ENCODE measurements around the gene GATD1. TPM values are rescaled to one million over a fixed set of nuclear protein-coding genes. Genes with fewer than 3 reads are reported as not detected.

The GATD1 gene
- polyA plus RNA-seq, 4 donors = 55.3 to 115 (median 84.8) TPM

- no peak for DNase-seq (ENCODE audit: low read depth in 4 of 4, low spot score in 2 of 4)
These were observed 9.2 kb upstream of the GATD1 start for GRCh38 chr11:786235-787083.

DNA sequence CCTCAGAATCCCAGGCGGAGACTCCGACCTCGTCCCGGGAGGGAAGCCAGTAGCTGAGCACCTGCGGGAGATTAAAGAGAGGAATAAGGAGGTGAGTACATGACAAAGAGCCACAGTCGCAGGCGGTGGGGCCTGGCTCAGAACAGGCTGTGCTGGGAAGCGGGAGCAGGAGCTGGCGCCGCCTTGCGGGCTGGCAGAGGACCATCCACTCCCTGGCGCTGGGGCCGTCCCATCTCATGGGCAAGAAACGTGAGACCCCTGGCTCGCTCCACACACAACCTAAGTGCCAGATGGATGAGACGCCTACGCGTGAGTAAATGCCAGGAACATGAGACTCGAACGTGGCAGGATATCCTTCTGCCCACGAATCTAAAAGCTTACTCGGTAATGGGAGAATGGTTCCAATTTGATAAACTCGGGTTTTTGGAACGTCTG is 6.3 kb upstream of the GATD1 start:
- peak in 2 of 4 donors; percentile 59 to 67 for DNase-seq (ENCODE audit: low read depth in 4 of 4, low spot score in 2 of 4)

GRCh38 chr11:782264-783174 is 5.2 kb upstream of the GATD1 start:
- DNase-seq (ENCODE audit: low read depth in 4 of 4, low spot score in 2 of 4) = no peak

- DNase-seq (ENCODE audit: low read depth in 4 of 4, low spot score in 2 of 4) = no peak
These were observed 2.8 kb upstream of the GATD1 start for GRCh38 chr11:779955-780532.

DNA sequence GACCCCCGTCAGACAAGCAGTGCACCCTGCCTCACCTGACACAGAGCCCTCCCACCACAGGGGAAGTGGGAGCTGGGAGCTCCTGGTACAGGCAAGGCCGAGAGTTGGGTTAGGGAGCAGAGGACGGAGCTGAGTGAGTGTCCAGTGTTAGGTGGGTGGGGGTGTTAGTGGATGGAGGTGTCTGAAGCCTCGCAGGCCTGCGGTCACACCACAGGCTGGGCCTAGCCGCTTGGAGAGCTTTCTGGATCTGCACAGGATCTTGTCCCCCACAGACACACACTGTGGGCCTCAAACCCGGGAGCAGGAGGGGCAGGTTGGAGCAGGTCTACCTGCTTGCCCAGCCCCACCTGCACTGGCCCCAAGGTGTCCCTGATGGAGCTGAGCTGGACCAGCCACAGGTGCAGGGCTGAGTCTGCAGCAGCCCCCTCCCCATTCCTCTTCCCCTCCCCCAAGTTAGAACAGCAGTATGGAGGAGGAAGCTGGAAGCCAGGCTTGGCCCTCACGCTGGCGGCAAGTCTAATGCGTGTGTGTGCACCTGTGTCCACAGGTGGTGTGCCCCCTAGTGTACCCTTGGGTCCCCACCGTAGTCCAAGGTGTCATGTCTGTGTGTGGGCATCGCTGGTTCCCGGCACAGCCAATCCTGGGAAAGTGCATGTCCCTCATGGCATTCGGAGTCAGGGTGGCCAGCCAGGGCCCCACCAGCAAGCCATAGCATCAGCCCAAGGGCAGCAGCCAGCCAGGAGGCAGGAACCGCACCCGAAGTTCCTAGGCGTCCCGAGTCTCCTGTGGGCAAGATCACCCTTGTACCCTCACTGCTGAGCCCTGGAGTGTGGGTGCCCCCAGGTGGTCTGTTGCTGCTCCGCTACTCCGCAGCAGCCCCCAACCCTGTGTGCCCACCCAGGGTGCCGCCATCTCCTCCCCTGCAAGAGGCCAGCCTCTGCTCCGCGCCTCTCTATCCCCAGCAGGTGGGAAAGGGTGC is 2.0 kb upstream of the GATD1 start:
- DNase-seq (ENCODE audit: low read depth in 4 of 4, low spot score in 2 of 4) = no peak

DNA sequence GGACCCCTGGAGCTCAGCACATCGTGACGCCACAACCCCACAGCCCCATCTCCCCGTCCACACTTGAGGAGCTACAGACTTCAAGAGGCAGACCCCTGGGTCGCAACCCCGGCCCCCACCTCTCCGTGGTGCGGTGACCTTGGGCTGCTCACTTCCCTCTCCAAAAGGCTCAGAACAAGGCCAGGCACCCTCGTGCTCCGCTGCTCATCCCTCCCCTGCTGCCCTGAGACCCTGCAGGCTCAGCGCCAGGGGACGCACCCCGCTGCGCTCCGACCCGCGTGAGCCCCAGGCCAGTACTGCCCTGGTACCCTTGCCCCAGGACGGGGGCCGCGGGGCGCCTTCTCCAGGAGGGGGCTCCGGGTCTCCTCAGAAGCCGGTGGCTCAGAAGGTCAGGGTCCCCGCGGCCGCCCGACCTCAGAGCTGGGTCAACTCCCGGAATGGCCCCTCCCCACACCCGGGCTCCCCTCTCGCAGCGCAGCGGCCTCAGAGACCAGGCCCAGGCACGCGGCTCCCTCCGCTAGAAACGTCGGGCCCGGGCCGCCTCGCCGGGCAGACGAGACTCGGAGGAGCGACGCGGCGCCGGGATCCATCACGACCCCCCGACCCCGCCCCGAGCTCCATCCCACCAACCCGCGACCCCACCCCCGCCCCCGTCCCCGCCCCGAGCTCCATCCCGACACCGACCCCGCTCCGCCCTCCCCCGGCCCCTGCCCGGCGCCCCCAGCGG is 563 bp downstream of the GATD1 start:
- no peak for DNase-seq (ENCODE audit: low read depth in 4 of 4, low spot score in 2 of 4)

- DNase-seq (ENCODE audit: low read depth in 4 of 4, low spot score in 2 of 4) = no peak
These were observed 1.1 kb downstream of the GATD1 start for GRCh38 chr11:776263-776560.

GRCh38 chr11:774873-775592 is 2.3 kb downstream of the GATD1 start:
- DNase-seq (ENCODE audit: low read depth in 4 of 4, low spot score in 2 of 4) = no peak

- DNase-seq (ENCODE audit: low read depth in 4 of 4, low spot score in 2 of 4) = no peak
These were observed 3.5 kb downstream of the GATD1 start for GRCh38 chr11:773830-774229.

- no peak for DNase-seq (ENCODE audit: low read depth in 4 of 4, low spot score in 2 of 4)
These were observed 3.9 kb downstream of the GATD1 start for GRCh38 chr11:773425-773824.

DNA sequence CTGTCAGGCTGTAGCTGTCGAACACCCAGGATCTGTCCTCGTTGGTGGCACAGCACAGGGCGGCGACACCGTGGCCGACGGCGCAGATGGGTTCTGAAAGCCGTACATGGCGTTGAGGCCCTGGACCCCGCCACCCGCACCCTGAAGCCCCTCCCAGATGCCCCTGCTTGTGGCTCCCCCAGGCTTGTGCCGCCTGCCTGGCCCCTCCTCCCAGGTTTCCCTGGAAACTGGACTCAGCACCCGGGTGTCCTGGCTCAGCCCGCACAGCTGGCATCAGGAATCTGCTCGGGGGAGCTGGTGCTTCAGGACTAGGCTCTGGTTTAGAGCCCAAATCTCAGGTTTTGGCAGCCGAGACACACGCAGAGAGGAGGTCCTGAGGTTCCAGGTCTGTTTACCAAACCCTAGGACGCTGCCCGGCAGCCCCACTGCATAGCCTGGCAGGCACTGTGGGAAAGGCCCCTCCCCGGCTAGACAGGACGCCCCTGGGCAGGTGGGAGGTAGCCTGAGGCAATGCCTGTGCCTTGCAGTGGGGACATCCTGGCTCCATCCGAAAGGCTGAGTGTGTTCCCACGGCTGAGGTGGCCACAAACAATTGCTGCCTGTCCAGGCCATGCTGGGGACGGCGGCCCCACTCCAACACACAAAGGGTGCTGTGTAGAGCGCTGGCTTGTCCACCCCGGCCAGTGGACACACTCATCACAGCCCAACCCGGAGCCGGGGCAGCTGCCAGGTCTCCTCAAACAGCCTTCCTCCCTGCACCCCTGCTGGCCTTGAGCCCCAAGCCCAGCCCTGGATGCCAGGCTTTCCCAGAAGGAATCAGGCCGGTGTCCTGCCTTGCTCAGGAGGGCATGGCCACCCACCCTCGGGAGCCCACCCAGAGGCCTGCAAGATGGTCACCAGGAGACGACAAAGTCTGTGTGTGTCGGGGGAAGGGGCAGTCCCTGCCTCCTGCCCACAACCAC is 4.6 kb downstream of the GATD1 start:
- no peak for DNase-seq (ENCODE audit: low read depth in 4 of 4, low spot score in 2 of 4)

- DNase-seq (ENCODE audit: low read depth in 4 of 4, low spot score in 2 of 4) = no peak
These were observed 5.6 kb downstream of the GATD1 start for GRCh38 chr11:771617-772204.

GRCh38 chr11:770642-771616 is 6.4 kb downstream of the GATD1 start:
- no peak for DNase-seq (ENCODE audit: low read depth in 4 of 4, low spot score in 2 of 4)

DNA sequence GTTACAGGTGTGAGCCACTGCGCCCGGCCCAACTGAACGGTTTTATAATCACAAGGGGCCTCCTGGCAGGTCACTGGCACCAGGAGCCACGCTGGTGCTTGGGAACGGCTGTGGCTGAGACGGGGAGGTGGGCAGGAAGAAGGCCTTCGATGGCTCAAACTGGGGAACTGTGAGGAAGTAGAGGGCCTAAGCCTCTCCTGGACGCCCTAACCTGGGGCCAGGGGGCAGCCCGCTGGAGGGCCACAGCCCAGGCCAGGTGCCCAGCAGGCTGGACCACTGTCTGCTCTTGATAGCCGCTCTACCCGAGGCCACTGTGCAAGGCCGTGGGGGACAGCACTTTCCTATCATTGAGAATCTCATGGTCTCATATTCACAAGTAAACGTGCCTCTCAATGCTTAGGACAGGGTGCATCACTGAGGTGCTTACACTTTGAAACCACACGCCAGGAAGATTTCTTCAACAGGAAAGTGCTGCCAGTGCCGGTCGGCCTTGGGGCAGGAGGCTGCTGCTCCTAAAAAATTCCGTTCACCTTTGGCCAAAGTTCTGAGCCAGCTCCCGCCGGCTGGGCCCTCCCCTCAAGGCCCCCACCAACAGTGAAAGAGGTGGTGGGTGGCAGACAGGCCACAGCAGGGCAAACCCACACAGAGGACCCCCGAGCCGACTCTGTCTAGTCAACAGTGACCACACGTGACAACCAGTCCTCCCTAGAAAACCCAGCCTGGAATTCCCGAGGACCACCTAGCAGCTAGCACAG is 7.2 kb downstream of the GATD1 start:
- DNase-seq (ENCODE audit: low read depth in 4 of 4, low spot score in 2 of 4) = no peak

- DNase-seq (ENCODE audit: low read depth in 4 of 4, low spot score in 2 of 4) = no peak
These were observed 10.0 kb downstream of the GATD1 start for GRCh38 chr11:767238-767637.

DNA sequence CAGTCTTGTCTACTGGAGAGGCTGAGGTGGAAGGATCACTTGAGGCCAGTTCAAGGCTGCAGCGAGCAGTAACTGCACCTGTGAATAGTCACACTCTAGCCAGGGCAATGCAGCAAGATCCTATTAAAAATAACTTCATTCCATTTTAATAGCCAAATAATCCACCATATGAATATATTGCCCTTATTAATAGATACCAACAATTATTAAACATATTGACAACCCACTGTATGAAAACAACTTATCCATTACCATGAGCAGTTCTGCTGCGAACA is 10.4 kb downstream of the GATD1 start:
- DNase-seq (ENCODE audit: low read depth in 4 of 4, low spot score in 2 of 4) = no peak

Data from left renal cortex interstitium (tissue), 4 donors.